Effector memory CD8-positive, alpha-beta T cell (primary cell): Measurements from ENCODE around the gene L1TD1.

Experiments
- ATAC-seq: fragments of 150-1000 bp; cut with Tn5 transposase; replicated peaks from 2 replicates; pipeline ENCODE4 v1.10.0; 2021; ENCODE audit warnings: mild to moderate bottlenecking, moderate library complexity
- DNase-seq, 3 experiments: peaks; one replicate each; pipeline ENCODE4 v3.0.0; 2021
- H3K27ac Mint-ChIP-seq, 2 donors: one replicate each; pipeline ENCODE4 v1.8.0; 2022; ENCODE audit warnings: mild to moderate bottlenecking in 2 of 2, mixed read lengths in 2 of 2, moderate library complexity in 2 of 2
- H3K27me3 Mint-ChIP-seq, 2 donors: one replicate each; pipeline ENCODE4 v1.8.0; 2022; ENCODE audit warnings: mixed read lengths in 2 of 2
- H3K36me3 Mint-ChIP-seq: one replicate; pipeline ENCODE4 v1.8.0; 2022; ENCODE audit warnings: mild to moderate bottlenecking, moderate library complexity, mixed read lengths; ENCODE audit not compliant: insufficient read depth
- H3K4me1 Mint-ChIP-seq, 2 donors: one replicate each; pipeline ENCODE4 v1.8.0; 2022; ENCODE audit warnings: low read depth in 2 of 2, mixed read lengths in 2 of 2
- H3K4me3 Mint-ChIP-seq, 2 donors: one replicate each; pipeline ENCODE4 v1.8.0; 2022; ENCODE audit warnings: mild to moderate bottlenecking in 2 of 2, mixed read lengths in 2 of 2, moderate library complexity in 2 of 2
- H3K9me3 Mint-ChIP-seq, 2 donors: one replicate each; pipeline ENCODE4 v1.8.0; 2022; ENCODE audit warnings: mixed read lengths in 2 of 2

L1TD1 gene

GRCh38 chr1:62250126-62250726 lies 55.6 kb downstream of the L1TD1 start:
- DNase-seq = no peak
- H3K36me3 Mint-ChIP-seq = no peaks in the 10 kb centered on the region
- ATAC-seq = no peak
- H3K9me3 Mint-ChIP-seq = no peaks in the 10 kb centered on the region
- no peaks in the 10 kb centered on the region for H3K4me1 Mint-ChIP-seq
- H3K27ac Mint-ChIP-seq = no peak overlapping the region
- peaks cover 0 to 17% of the 10 kb centered on the region in 2 donors for H3K27me3 Mint-ChIP-seq
- no peak overlapping the region for H3K4me3 Mint-ChIP-seq

- H3K4me1 Mint-ChIP-seq = no peaks in the 10 kb centered on the region
- no peak for DNase-seq
- no peak for ATAC-seq
- no peaks in the 10 kb centered on the region for H3K36me3 Mint-ChIP-seq
- no peak overlapping the region for H3K27ac Mint-ChIP-seq
- H3K4me3 Mint-ChIP-seq = no peak overlapping the region
- no peaks in the 10 kb centered on the region for H3K9me3 Mint-ChIP-seq
- peaks cover 30 to 31% of the 10 kb centered on the region in 2 donors for H3K27me3 Mint-ChIP-seq
These were observed 64.9 kb downstream of the L1TD1 start for GRCh38 chr1:62259551-62259950.

GRCh38 chr1:62260688-62261087 lies 66.0 kb downstream of the L1TD1 start:
- Mint-ChIP-seq H3K4me3 (no peak overlapping the region), H3K4me1 (no peaks in the 10 kb centered on the region), H3K36me3 (no peaks in the 10 kb centered on the region), H3K27me3 (peaks cover 30 to 31% of the 10 kb centered on the region in 2 donors), H3K9me3 (no peaks in the 10 kb centered on the region), H3K27ac (no peak overlapping the region)
- DNase-seq = no peak
- no peak for ATAC-seq
